Ovary (tissue), 9 donors: Measurements from ENCODE around the gene FGGY. TPM values are rescaled to one million over a fixed set of nuclear protein-coding genes. Genes with fewer than 3 reads are reported as not detected.

ENCODE experiments used
- DNase-seq, 5 donors: peaks; one replicate each; pipeline ENCODE4 v3.0.0-alpha.2; 2019 to 2020
- H3K27ac ChIP-seq, 2 donors: fragments of 200-600 bp; one replicate each; pipeline versions ENCODE4 v1.5.1 to v1.8.0; 2019 to 2022
- H3K27me3 ChIP-seq: fragments of 200-600 bp; one replicate; pipeline ENCODE4 v1.8.0; 2022
- H3K36me3 ChIP-seq: fragments of 200-600 bp; sonication (generic); one replicate; pipeline ENCODE4 v1.5.1; 2019
- H3K4me1 ChIP-seq: one replicate; pipeline ENCODE4 v1.8.1; 2013; ENCODE audit warnings: mild to moderate bottlenecking, moderate library complexity; ENCODE audit not compliant: insufficient read depth
- H3K4me3 ChIP-seq: fragments of 200-600 bp; sonication (generic); one replicate; pipeline ENCODE4 v1.5.1; 2017
- H3K9me3 ChIP-seq, 2 donors: fragments of 200-600 bp in 1 of 2; sonication (generic) in 1 of 2; one replicate each; pipeline versions ENCODE4 v1.5.1 to v1.8.1; 2013 to 2019; ENCODE audit warnings: mild to moderate bottlenecking in 1 of 2, moderate library complexity in 1 of 2
- EP300 ChIP-seq: sonication (generic); formaldehyde crosslinking; IDR thresholded peaks from one replicate; pipeline ENCODE4 v1.6.1; 2017; ENCODE audit warnings: antibody characterized with exemption
- POLR2A ChIP-seq: fragments of 450-650 bp; IDR thresholded peaks from one replicate; pipeline ENCODE4 v1.6.1; 2017; ENCODE audit warnings: antibody characterized with exemption, mild to moderate bottlenecking, moderate library complexity
- WGBS, 3 donors: extraction: QIAGEN DNeasy Blood & Tissue Kit in 1 of 3; methylation state at CpG; one replicate each; pipeline versions ENCODE4 v1.1.5 to v1.1.7; 2013 to 2017; 5-methylcytosine and 5-hydroxymethylcytosine counted together
- intact Hi-C, 4 donors: fragments of 100-400 bp; cut with DNase I; formaldehyde crosslinking; loops; one replicate each; pipeline versions ENCODE4 v1.11.0 to v1.15.1; 2022 to 2023
- polyA plus RNA-seq, 2 donors: library from polyadenylated mRNA; stranded (reverse); fragments of 200-250 nt in 1 of 2; fragments of 350-450 nt in 1 of 2; fragmentation: Illumina TruSeq in 1 of 2; extraction: RNeasy Lipid Tissue Mini Kit (QIAGEN cat#74804) in 1 of 2; gene quantifications; one replicate each; pipeline ENCODE4 v1.2.3, GENCODE V29; 2013 to 2014
- total RNA-seq, 7 donors: library from RNA; depleted of rRNA in 2 of 7; stranded (reverse); fragments of >200 nt in 2 of 7; fragmentation: NEBNext Ultra II Directional in 3 of 7; extraction: Animal tissue kit (Norgen Biotek cat#: 25700) in 3 of 7; gene quantifications; one replicate each; pipeline versions ENCODE4 v1.1.0 to v1.2.4, GENCODE V29; 2016 to 2023
- TF ChIP-seq, protein P1 (sequence below), 3 donors: fragments of 450-650 bp in 2 of 3; fragments of 200-600 bp in 1 of 3; IDR thresholded peaks; one replicate each; pipeline versions ENCODE4 v1.5.1 to v1.8.0; 2016 to 2022; ENCODE audit warnings: antibody characterized with exemption in 3 of 3, mild to moderate bottlenecking in 1 of 3
- donor health status: DM: no; HTN: no; CAD: no; lungs with moderate emphysema.
- donor health status: DM: no; HTN: no; CAD: no.
- donor health status: Bipolar disorder and iron deficiency.
- donor health status: DM: yes; HTN: yes; CAD: no.
- donor health status: DM: no; HTN: no; CAD: no.
- donor health status: DM: yes; HTN: yes; CAD: no.

FGGY gene
- total and polyA plus RNA-seq, 9 donors = 7.9 to 62.0 (median 44.7) TPM

DNA sequence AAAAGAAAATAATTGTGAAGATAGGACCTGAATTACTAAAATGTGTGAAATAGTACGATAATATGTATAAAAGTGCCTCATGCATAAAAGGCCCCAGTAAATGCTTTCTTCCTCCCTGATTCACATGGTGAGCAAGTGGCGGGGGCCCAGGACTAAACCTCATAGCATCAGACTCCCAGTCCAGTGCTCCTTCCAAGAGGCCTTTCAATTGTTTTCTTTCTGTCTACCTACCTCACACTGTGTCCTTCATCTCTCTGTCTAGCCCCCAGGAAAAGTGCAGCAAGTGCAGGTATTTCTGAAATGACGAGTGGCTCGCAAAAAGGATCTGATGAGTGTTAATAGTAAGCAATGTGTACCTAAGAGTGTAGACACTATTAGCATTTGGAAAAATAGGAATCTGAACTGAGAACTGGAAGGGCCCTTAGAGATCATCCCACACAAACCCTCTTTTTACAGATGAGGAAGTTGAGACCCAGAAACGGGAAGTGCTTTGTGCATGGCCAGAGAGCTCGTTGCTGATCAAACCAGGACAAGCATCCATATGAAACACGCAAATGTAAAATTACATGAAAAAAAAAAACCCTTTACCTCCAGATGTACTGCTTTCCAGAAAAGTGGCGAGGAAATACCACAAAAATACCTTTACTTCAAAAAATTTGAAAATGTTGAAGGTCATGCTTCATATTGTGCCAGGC is 399.7 kb downstream of the FGGY start:
- Histone ChIP-seq H3K4me3 (no peak overlapping the region), H3K9me3 (no peaks in the 10 kb centered on the region), H3K36me3 (no peaks in the 10 kb centered on the region), H3K27ac (no peak overlapping the region), H3K4me1 (no peaks in the 10 kb centered on the region), H3K27me3 (no peaks in the 10 kb centered on the region)
- 93 to 97% (median 96%) methylated on average over 8 of the region's 8 CpGs for WGBS, 3 donors
- TF ChIP-seq POLR2A = no peak
- TF ChIP-seq, protein P1, sequence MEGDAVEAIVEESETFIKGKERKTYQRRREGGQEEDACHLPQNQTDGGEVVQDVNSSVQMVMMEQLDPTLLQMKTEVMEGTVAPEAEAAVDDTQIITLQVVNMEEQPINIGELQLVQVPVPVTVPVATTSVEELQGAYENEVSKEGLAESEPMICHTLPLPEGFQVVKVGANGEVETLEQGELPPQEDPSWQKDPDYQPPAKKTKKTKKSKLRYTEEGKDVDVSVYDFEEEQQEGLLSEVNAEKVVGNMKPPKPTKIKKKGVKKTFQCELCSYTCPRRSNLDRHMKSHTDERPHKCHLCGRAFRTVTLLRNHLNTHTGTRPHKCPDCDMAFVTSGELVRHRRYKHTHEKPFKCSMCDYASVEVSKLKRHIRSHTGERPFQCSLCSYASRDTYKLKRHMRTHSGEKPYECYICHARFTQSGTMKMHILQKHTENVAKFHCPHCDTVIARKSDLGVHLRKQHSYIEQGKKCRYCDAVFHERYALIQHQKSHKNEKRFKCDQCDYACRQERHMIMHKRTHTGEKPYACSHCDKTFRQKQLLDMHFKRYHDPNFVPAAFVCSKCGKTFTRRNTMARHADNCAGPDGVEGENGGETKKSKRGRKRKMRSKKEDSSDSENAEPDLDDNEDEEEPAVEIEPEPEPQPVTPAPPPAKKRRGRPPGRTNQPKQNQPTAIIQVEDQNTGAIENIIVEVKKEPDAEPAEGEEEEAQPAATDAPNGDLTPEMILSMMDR (IDR thresholded peaks at IDR 0.05) = no peak
- TF ChIP-seq EP300 = no peak
- intact Hi-C loops = loop anchor here in 3 of 4 donors (5.0 to 10.0 kb wide), 4 partner anchors 402 to 952 kb away; partner anchors contain the start of gene FGGY (in 2 of the 3)
- DNase-seq = no peak

DNA sequence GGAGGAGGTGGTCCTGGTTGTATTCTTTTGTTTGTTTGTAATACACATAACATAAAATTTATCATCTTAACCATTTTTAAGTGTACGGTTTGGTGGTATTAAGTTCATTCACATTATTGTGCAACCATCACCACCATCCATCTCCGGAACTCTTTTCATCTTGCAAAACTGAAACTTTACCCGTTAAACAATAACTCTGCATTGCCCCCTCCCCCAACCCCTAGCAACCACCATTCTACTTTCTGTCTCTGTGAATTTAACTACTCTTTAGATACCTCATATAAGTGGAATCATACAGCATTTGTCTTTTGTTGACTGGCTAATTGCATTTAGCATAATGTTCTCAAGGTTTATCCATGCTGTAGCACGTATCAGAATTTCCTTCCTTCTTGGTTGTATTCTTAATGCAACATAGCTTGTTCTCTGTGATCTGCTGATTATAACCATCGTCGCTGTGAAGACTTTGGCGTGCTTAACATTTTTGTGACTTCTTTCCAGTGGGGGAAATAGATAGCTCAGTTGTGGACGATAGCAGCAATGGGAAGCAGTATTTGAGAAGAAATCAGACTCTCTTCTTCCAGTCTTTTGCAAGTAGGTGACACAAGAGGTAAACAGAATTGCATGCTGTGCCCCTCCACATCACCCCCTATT is 400.4 kb downstream of the FGGY start:
- TF ChIP-seq EP300 (no peak), POLR2A (no peak)
- TF ChIP-seq, protein P1 (IDR thresholded peaks at IDR 0.05) = no peak
- Histone ChIP-seq H3K9me3 (no peaks in the 10 kb centered on the region), H3K4me1 (no peaks in the 10 kb centered on the region), H3K36me3 (no peaks in the 10 kb centered on the region), H3K4me3 (no peak overlapping the region), H3K27ac (no peak overlapping the region), H3K27me3 (no peaks in the 10 kb centered on the region)
- WGBS, 3 donors = 73 to 80% (median 79%) methylated on average over 8 of the region's 8 CpGs
- DNase-seq = no peak
- intact Hi-C loops = loop anchor here in 3 of 4 donors (5.0 to 10.0 kb wide), 4 partner anchors 402 to 952 kb away; partner anchors contain the start of gene FGGY (in 2 of the 3)

DNA sequence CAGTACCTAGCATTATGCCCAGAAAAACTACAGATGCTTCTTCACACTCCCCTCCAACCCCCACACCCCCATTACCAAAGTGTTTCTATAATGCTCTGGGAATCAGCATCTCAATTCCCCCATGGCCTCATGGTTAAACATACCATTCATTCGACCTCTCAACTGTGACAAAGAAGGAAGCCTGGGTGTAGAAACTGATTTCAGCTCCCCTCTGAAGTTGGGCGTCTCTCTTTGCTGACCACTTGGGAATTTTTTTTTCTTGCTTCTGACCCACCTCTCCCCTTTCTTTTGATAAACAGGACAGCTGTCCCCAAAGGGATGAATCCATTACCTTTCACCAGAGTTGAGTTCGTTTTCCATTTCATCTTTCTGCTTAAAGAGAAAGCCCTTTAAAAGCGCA is 401.5 kb downstream of the FGGY start:
- H3K27ac ChIP-seq = no peak overlapping the region
- 54 to 75% (median 61%) methylated on average over 4 of the region's 4 CpGs for WGBS, 3 donors

DNA sequence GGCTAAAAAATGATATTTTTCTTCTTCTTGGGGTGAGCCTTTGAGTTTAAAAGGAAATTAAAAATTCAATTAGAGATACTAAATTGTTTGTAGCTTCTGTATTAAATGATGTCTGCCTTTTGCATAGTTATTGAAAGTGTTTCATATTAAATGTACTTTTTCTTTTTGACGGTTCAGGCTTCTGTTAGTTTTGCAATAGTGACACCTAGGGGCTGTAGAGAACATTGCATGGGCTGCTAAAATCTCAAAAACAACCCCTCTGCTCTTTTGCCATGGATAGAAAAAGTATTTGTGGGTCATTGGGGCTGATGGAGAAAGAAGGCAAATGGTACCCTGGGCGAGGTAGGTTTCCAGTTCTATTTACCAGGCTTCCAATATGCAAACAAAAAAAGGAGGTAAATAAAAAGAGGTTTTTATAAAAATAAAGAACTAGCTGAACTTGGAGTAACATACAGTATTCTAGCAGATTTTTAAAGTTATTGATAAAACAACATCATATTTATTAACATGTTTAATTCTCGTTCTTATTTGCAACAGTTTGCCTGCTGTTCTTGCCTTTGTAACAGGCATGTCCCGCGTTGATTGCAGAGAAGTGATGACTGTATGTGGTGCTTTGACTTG is 402.4 kb downstream of the FGGY start:
- Histone ChIP-seq H3K27me3 (no peaks in the 10 kb centered on the region), H3K4me3 (no peak overlapping the region), H3K27ac (no peak overlapping the region), H3K36me3 (no peaks in the 10 kb centered on the region), H3K4me1 (peaks cover 3% of the 10 kb centered on the region), H3K9me3 (no peaks in the 10 kb centered on the region)
- peak in 1 of 5 donors; percentile 34 for DNase-seq
- TF ChIP-seq, protein P1 (IDR thresholded peaks at IDR 0.05) = peak; percentile 75 to 92 (median 86)
- TF ChIP-seq EP300 = no peak
- no peak for TF ChIP-seq POLR2A
- intact Hi-C loops = loop anchor here in 3 of 4 donors (5.0 to 10.0 kb wide), 4 partner anchors 405 to 955 kb away; partner anchors contain the start of gene FGGY (in 2 of the 3)
- 42 to 47% (median 43%) methylated on average over 5 of the region's 5 CpGs for WGBS, 3 donors

More for the DNA sequence above, 401.5 kb downstream of the FGGY start:
- intact Hi-C loops = loop anchor here in 3 of 4 donors (5.0 to 10.0 kb wide), 4 partner anchors 404 to 954 kb away; partner anchors contain the start of gene FGGY (in 2 of the 3)
- Histone ChIP-seq H3K27me3 (no peaks in the 10 kb centered on the region), H3K36me3 (no peaks in the 10 kb centered on the region), H3K9me3 (no peaks in the 10 kb centered on the region), H3K4me3 (no peak overlapping the region), H3K4me1 (peaks cover 2% of the 10 kb centered on the region)
- TF ChIP-seq POLR2A (no peak), EP300 (no peak)
- TF ChIP-seq, protein P1 (IDR thresholded peaks at IDR 0.05) = no peak
- DNase-seq = no peak
